ENCODE results near the gene DMAC1.

The DMAC1 gene

DNA sequence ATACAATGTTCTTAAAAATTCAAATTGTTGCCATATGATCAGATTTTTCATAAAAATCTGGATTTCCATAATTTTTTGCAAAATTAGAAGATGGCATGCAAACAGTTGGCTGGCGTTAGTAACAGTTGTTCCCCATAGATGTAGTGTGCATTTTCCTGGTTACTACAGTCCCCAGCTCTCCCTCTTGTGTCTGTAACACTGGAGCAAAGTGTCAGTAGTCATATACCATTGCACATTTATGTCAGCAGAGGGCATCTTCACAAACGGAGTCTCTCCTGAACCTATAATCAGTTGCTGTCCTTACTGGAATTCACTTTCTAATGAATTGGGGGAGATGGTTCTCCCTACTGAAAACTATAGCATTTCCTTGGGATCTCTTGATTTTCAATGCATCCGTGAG lies 44.7 kb upstream of the DMAC1 start:
- H3F3A ChIP-seq (ENCODE audit: low read depth), result no peaks in the 10 kb centered on the region
- H2AFZ ChIP-seq (ENCODE audit: low read length), result no peak overlapping the region
- no peaks in the 10 kb centered on the region for H3K79me2 ChIP-seq (ENCODE audit: insufficient read depth, low read length)
- H3K4me2 ChIP-seq (ENCODE audit: low read depth, low read length, poor library complexity, severe bottlenecking), result no peak overlapping the region
- no peaks in the 10 kb centered on the region for H3K9me3 ChIP-seq (ENCODE audit: insufficient read depth, low read depth, low read length)
- TF ChIP-seq, protein P1, sequence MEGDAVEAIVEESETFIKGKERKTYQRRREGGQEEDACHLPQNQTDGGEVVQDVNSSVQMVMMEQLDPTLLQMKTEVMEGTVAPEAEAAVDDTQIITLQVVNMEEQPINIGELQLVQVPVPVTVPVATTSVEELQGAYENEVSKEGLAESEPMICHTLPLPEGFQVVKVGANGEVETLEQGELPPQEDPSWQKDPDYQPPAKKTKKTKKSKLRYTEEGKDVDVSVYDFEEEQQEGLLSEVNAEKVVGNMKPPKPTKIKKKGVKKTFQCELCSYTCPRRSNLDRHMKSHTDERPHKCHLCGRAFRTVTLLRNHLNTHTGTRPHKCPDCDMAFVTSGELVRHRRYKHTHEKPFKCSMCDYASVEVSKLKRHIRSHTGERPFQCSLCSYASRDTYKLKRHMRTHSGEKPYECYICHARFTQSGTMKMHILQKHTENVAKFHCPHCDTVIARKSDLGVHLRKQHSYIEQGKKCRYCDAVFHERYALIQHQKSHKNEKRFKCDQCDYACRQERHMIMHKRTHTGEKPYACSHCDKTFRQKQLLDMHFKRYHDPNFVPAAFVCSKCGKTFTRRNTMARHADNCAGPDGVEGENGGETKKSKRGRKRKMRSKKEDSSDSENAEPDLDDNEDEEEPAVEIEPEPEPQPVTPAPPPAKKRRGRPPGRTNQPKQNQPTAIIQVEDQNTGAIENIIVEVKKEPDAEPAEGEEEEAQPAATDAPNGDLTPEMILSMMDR (conservative IDR thresholded peaks at IDR 0.05; ENCODE audit: low read length), result peak; percentile 79
- TF ChIP-seq EZH2phosphoT487 (IDR thresholded peaks at IDR 0.05; ENCODE audit: borderline replicate concordance), result no peak
- H3K4me1 ChIP-seq (ENCODE audit: insufficient read depth, low read length, poor library complexity, severe bottlenecking), result no peaks in the 10 kb centered on the region
- no peak overlapping the region for H3K9ac ChIP-seq (ENCODE audit: low read depth, low read length, poor library complexity, severe bottlenecking)
- H3K4me3 ChIP-seq (ENCODE audit: low read length, poor library complexity, severe bottlenecking), result no peak overlapping the region
- no peaks in the 10 kb centered on the region for H3K36me3 ChIP-seq (ENCODE audit: insufficient read depth, low read length)
- H4K20me1 ChIP-seq (ENCODE audit: insufficient read depth, low read length, poor library complexity, severe bottlenecking), result no peaks in the 10 kb centered on the region
- no peaks in the 10 kb centered on the region for H3K9me2 ChIP-seq (replicated peaks; ENCODE audit: low read depth, low read length)
- H3K27me3 ChIP-seq (ENCODE audit: insufficient read depth, low read length, poor library complexity, severe bottlenecking), result no peaks in the 10 kb centered on the region

DNA sequence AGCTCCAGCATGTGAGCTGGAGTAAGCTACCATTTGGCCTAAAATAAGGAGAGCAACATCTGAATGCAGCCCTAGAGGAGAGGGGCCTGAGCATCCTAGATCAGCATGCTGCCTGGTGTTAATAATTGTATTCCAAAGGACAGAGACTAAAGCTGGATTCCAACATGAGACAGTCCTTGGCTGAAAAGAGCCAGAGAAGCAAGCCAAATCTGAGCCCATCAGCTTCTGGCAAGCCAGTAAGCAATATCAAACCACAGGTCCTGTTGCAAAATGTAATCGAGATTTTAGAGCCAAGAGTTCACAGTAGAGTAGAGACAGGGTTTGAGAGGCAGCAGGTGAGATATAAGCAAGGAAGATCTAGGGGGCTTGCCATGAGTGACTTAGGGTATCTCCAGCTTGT lies 42.3 kb upstream of the DMAC1 start:
- Histone ChIP-seq H3K9me3 (ENCODE audit: insufficient read depth, low read depth, low read length) (no peaks in the 10 kb centered on the region), H3K9me2 (replicated peaks; ENCODE audit: low read depth, low read length) (no peaks in the 10 kb centered on the region), H2AFZ (ENCODE audit: low read length) (no peak overlapping the region), H3K4me2 (ENCODE audit: low read depth, low read length, poor library complexity, severe bottlenecking) (no peak overlapping the region), H3K27me3 (ENCODE audit: insufficient read depth, low read length, poor library complexity, severe bottlenecking) (no peaks in the 10 kb centered on the region), H3K79me2 (ENCODE audit: insufficient read depth, low read length) (no peaks in the 10 kb centered on the region), H4K20me1 (ENCODE audit: insufficient read depth, low read length, poor library complexity, severe bottlenecking) (no peaks in the 10 kb centered on the region), H3K4me1 (ENCODE audit: insufficient read depth, low read length, poor library complexity, severe bottlenecking) (no peaks in the 10 kb centered on the region), H3F3A (ENCODE audit: low read depth) (no peaks in the 10 kb centered on the region), H3K4me3 (ENCODE audit: low read length, poor library complexity, severe bottlenecking) (no peak overlapping the region), H3K9ac (ENCODE audit: low read depth, low read length, poor library complexity, severe bottlenecking) (no peak overlapping the region), H3K36me3 (ENCODE audit: insufficient read depth, low read length) (no peaks in the 10 kb centered on the region)
- TF ChIP-seq, protein P1 (conservative IDR thresholded peaks at IDR 0.05; ENCODE audit: low read length), result no peak
- TF ChIP-seq EZH2phosphoT487 (IDR thresholded peaks at IDR 0.05; ENCODE audit: borderline replicate concordance), result no peak

DNA sequence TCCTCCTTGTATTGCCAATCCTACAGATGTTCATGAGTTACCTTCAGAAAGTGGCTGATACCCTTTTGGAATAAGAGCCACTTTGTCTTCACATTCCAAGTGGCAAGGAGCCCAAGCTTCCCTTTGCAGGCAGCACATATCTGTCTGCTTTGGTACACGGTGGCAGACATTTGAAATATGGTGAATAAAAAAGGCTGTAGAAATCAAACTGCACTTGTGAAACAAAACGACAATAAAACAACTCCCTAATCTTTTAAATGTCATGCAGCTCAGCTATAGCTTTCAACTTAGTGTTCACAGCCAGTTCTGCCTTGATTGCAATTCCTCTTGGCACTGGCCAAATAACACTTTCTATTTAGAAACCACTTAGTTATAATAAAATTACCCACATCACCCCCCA lies 35.0 kb upstream of the DMAC1 start:
- Histone ChIP-seq H3K79me2 (ENCODE audit: insufficient read depth, low read length) (no peaks in the 10 kb centered on the region), H3K36me3 (ENCODE audit: insufficient read depth, low read length) (no peaks in the 10 kb centered on the region), H3K4me3 (ENCODE audit: low read length, poor library complexity, severe bottlenecking) (no peak overlapping the region), H3K9ac (ENCODE audit: low read depth, low read length, poor library complexity, severe bottlenecking) (no peak overlapping the region), H3K4me1 (ENCODE audit: insufficient read depth, low read length, poor library complexity, severe bottlenecking) (no peaks in the 10 kb centered on the region), H3F3A (ENCODE audit: low read depth) (no peaks in the 10 kb centered on the region), H3K27me3 (ENCODE audit: insufficient read depth, low read length, poor library complexity, severe bottlenecking) (no peaks in the 10 kb centered on the region), H2AFZ (ENCODE audit: low read length) (no peak overlapping the region), H3K4me2 (ENCODE audit: low read depth, low read length, poor library complexity, severe bottlenecking) (no peak overlapping the region), H4K20me1 (ENCODE audit: insufficient read depth, low read length, poor library complexity, severe bottlenecking) (no peaks in the 10 kb centered on the region), H3K9me2 (replicated peaks; ENCODE audit: low read depth, low read length) (no peaks in the 10 kb centered on the region), H3K9me3 (ENCODE audit: insufficient read depth, low read depth, low read length) (no peaks in the 10 kb centered on the region)
- TF ChIP-seq EZH2phosphoT487 (IDR thresholded peaks at IDR 0.05; ENCODE audit: borderline replicate concordance), result no peak
- TF ChIP-seq, protein P1 (conservative IDR thresholded peaks at IDR 0.05; ENCODE audit: low read length), result no peak

Measured in Loucy (cell line).